GM21515 (cell line): ENCODE results near the gene TRIM33.
"Not testable (repeated sequence)": the region's sequence is repeated elsewhere in the genome, so short reads cannot be mapped to it uniquely, and the experiment has no call there.

Experiments used
- ATAC-seq: cut with Tn5 transposase; IDR thresholded peaks from one replicate; pipeline ENCODE4 v1.9.1; 2021; ENCODE audit not compliant: unreplicated experiment

TRIM33 gene

DNA sequence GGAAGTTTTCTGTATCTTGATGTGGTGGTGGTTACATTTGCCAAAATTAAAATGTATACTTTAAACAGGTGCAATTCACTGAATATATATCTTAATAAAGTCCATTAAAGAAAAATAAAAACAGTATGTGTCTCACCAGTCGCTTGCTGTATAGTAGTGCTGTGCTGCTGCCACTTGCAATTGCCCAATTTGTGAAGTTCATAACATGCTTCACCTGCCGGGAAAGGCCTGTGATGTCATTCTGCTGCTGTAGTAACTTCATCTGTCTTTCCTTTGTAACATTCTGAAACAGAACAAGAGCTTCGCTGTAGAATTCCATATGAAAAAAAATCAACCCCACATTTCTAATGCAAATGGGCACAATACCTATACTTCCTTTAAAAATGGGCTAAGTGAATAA, 83.4 kb downstream of the TRIM33 start:
- ATAC-seq, result no peak

DNA sequence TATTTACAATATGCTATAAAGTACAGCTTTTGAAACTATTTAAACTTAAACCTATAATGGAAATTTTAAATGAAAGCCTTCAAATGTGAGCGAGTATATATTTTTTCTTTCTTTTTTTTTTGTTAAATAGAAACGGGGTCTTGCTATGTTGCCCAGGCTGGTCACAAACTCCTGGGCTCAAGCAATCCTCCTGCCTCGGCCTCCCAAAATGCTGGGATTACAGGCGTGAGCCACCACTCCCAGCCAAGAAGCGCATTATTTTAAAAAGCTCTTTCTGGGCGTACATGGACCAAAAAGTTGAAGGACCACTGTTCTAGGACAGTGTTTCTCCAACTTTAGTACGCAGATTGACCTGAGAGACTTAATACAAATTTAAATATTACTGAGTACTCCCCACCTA, 87.5 kb downstream of the TRIM33 start:
- no peak for ATAC-seq

GRCh38 chr1:114418948-114419347, 92.1 kb downstream of the TRIM33 start:
- not testable (repeated sequence) for ATAC-seq

DNA sequence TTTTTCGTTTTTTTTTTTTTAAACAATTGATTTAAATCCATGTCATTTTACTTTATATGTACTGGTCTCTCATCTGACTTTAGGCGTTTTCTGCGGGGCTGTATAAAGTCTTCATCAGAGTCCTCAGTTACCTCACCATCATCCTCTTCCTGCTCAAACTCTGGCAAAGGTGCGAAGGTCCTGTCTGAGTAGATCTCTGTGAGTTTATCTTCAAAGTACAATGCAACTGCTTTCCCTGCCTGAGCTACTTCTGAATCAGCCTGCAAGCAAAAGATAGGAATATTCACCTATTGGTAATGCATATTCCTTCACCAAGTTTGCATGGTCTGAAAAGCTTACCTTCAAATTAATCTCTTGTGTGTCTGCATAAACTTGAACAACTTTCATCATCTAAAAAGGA, 113.4 kb downstream of the TRIM33 start:
- no peak for ATAC-seq

- no peak for ATAC-seq
Measured at GRCh38 chr1:114395863-114396262, 115.1 kb downstream of the TRIM33 start.

GRCh38 chr1:114390960-114391359, 120.0 kb downstream of the TRIM33 start:
- no peak for ATAC-seq

- no peak for ATAC-seq
Measured at GRCh38 chr1:114390361-114390760, 120.6 kb downstream of the TRIM33 start.

GRCh38 chr1:114388432-114389003, 122.5 kb downstream of the TRIM33 start:
- no peak for ATAC-seq

DNA sequence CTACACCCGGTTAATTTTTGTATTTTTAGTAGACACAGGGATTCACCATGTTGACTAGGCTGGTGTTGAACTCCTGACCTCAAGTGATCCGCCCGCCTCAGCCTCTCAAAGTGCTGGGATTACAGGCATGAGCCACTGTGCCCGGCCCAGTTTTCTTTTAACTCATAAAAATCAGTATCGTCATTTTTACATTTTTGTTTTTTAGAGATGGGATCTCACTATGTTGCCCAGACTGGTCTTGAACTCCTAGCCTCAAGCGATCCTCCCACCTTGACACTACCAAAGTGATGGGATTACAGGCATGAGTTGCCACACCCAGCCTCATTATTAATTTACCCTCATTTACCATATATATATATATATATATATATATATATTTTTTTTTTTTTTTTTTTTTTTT, 123.4 kb downstream of the TRIM33 start:
- ATAC-seq, result not testable (repeated sequence)

DNA sequence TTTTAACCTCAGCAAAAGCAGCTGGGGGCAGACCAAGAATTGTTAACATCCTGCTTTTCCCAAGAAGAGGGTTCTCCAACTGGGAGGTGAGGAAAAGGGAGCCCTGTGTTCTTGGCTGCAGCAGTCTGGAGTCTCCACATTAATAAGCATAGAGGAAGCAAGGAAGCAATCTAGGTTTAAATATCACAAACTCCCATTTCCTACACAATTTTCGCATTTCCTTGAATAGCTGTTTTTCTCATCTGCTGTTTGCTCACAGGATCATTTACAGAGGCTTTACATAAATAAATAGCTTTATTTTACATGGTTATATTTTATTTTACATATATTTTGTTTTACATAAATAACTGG, 124.0 kb downstream of the TRIM33 start:
- ATAC-seq, result no peak

DNA sequence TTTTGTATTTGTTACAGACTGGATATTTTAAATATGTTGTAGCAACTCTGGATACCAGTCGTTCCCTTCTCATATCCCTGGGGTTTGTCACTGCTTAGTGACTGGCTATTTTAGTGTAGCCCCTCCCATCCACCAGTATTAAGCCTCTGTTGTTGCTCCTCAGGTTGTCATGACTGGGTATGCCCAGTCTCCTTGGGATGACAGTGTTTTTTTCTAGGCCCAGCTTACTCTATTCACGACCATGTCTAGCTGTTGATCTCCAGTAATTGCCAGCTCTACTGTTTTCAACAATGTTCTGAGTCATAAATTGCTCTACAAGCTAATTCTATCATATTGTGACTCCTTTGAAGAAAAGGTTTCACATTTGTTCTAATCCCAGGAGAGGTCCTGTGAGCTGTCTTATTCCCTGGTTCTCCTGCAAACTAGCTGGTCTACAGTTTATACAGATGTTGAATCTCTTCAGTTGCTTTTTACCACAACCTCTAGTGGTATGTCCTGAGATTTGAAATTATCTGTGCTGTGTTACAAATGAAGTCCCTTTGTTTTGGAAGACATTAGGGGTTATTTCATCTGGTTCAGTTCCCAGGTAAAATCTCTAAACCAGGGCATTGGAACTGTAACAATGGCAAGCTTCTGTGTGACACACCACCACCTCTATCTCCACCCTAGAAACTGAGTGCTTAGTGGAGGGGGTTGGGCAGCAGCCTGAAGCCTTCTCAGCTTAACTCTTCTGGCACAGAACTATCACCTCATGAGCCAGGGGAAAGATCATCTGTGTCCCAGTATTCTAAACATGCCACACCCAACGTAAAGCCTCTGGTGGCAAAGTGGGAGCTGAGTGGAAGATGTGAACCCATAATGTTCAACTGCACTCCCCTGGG, 124.6 kb downstream of the TRIM33 start:
- no peak for ATAC-seq

GRCh38 chr1:114384922-114385321, 126.1 kb downstream of the TRIM33 start:
- ATAC-seq, result no peak

DNA sequence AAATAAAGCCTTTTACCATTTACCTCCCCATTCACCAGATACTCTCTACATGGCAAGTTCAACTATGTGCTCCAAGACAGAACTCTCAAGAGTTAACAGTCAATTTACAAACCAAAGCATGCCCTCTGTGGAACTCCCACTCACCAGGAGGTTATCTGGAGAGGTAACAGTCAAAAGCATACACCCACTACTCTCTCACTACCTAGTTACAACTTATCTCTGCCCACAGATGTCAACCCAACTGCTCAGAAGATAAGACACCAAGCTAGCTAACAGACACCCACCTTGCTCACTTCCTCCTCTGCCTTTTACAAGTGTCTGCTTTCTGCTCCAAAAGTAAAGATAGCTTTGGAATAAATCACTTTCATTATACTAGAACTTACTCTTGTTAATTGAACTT, 131.0 kb downstream of the TRIM33 start:
- no peak for ATAC-seq

- no peak for ATAC-seq
Measured at GRCh38 chr1:114379358-114379757, 131.6 kb downstream of the TRIM33 start.

- no peak for ATAC-seq
Measured at GRCh38 chr1:114377356-114377755, 133.6 kb downstream of the TRIM33 start.

DNA sequence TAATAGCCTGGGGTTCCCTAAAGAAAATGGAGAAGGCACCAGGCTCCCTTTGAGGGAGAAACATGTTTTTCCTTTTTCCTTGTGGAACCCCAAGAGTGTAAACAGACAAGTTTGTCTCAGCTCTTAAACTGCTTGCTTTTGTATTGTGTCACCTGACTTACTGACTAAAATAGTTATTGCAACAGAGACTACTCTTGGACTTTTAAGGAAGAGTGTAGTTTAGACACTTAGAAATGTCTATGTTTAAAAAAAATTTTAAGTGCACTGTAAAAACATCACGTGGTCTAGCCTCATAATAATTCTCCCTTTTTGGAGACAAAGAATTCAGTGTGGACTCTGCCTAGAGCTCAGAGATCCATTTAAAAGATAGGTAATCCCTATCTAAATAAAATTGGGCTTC, 141.1 kb downstream of the TRIM33 start:
- no peak for ATAC-seq

GRCh38 chr1:114369266-114369919, 141.6 kb downstream of the TRIM33 start:
- not testable (repeated sequence) for ATAC-seq

GRCh38 chr1:114368560-114369255, 142.3 kb downstream of the TRIM33 start:
- no peak for ATAC-seq

GRCh38 chr1:114367810-114368209, 143.2 kb downstream of the TRIM33 start:
- ATAC-seq, result no peak

DNA sequence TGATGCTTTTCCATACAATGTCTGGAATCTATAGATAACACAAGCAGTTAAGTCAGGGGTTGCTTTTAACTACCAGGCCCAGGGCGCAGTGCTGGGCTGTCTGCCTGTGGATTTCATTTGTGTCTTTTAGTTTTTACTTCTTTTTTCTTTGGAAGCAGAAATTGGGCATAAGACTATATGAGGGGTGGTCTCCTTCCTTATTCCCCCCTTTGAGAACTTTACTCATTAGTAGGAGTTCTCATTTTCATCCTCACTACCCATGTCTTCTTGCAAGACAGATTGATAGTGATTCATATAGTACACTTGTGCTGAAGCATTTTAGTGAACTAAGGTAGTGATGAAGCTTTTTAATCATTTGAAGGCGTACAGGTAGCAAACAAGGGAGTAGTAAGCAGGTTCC, 147.8 kb downstream of the TRIM33 start:
- not testable (repeated sequence) for ATAC-seq

GRCh38 chr1:114359791-114360190, 151.2 kb downstream of the TRIM33 start:
- ATAC-seq, result no peak

GRCh38 chr1:114355240-114355639, 155.8 kb downstream of the TRIM33 start:
- no peak for ATAC-seq
